Superior temporal gyrus (tissue), 1 donor: Measurements from ENCODE around the gene PARD6G.

Experiments used
- DNase-seq: peaks from one replicate; pipeline ENCODE4 v3.0.0-alpha.2; 2016; ENCODE audit errors: extremely low spot score

PARD6G gene

DNA sequence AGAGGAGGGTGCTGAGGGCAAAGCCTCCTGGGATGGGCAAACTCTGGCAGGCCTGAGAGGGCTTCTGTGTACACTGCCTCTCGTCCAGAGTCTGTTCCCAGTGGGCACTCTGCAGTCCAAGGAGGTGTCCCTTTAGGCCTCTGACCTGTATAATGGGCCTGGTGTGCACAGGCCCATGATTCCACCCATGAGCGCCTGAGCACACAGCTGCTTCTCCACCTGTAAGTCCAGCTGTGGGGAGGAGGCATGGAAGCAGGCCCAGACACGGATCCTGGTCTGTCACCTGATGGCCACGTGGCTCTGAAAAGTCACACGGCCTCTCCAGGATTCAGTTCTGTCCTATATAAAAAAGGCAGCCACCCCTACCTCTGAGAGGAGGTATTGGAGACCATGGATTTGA is 57.0 kb downstream of the PARD6G start:
- no peak for DNase-seq

DNA sequence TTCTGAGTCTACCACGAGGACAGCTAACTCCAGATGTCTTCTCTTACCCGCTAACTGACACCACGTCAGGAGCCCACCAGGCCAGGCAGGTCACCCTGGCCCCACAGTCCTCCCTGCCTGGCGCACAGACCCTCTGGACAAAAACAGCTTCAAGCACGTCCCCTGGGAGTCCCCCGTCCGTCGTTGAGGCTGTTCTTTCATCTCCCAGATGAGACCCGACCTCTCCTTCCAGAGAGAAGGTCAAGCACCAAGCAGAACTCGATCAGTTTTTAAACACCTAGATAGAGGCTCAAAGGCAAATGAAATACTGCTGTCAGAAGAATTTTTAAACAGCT is 57.8 kb downstream of the PARD6G start:
- no peak for DNase-seq

DNA sequence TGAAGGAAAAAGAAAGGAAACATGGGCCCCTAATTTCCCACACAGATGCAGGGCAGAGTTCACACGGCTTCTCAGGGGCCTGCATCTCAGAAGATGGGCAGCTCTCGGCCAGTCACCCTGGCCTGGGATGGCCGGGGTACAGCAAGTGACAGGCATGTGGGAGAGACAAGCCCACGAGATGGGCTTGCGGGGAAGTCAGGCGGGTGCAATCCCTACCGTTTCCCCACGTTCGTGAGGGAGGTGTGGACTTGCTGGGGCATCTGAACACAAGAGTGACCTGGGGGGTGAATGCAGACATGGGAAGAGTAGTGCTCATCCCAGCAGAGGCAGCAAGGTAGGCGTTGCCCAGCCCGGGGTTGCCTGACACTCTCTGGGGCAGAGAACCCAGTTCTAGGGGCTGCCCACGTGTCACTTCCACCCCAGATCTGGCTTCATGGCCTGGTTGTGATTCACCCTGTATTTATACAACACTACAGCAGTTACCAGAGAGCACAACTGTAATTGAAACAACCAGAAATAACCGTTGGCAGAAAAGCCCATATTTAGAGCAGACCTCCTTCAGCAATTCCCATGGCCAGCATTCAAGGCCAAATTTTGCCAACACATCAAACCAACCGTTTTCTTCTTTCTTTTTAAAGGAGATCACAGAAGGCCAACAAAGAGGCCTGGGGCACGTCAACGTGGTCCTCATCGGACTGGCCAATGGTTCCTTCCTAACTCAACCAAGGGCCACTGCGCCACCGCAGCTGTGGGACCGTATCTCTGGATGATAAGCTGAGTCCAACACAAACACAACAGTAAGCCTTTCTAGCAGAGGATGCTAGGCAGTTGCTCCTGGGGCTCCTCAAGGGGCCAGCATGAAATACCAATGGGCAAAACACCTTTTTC is 58.4 kb downstream of the PARD6G start:
- no peak for DNase-seq

DNA sequence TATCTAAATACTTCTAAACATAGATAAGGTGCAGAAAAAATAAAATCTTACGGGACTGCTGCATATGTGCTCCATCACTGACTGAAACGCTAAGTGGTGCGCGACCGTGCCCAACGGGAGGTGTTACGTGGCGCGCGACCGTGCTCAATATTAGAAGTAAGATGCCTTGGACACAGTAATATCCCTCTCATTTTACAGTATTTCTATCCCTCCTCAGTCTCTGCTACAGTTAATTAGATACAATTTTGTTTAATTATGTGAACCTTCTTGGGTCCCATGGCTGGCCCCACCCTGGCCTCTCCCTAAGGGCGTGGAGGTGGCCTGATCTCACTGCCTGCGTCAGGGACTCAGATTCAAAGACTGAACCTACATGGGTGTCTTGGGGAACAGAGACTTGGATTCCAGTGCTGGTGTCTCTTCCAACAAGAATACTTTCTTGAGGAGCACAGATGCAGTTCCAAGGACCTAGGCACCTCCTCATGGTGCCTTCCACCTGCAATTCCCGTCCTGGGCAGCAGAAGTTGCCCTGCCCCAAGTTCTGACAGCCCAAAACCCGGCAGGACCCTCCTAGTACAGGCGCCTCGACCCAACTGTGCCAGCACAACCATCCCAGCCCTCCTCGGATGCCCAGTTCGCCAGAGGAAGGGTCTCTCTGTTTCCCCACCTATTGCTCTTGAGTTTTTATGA is 59.2 kb downstream of the PARD6G start:
- no peak for DNase-seq

DNA sequence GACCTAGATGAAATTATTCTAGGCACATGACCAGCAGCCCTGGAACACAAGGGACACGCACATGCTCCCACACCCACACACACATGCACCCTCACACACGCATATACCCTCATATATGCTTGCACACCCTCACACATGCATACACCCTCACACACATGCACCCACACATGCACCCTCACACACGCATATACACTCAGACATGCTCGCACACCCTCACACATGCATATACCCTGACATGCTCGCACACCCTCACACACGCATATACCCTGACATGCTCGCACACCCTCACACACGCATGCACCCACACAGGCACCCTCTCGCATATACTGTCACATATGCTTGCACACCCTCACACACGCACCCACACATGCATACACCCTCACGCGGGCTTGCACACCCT is 61.8 kb downstream of the PARD6G start:
- no peak for DNase-seq

DNA sequence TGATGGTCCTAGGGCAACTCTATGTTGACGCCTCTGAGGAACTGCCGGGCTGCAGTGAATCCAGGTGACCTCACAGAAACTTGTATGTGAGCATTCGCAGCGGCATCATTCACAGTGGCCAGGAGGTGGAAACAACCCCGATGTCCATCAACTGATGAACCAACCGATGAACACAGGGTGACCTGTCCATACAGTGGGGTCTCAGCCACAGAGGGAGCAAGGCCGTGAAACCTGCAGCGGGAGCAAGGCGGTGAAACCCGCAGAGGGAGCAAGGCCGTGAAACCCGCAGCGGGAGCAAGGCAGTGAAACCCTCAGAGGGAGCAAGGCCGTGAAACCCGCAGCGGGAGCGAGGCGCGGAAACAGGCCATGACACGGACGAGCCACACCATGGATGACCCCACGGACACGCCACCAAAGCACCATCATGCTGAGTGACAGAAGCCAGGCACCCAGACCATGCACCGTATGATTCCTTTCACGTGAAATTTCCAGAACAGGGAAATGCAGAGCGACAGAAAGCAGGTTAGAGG is 63.0 kb downstream of the PARD6G start:
- DNase-seq = no peak

DNA sequence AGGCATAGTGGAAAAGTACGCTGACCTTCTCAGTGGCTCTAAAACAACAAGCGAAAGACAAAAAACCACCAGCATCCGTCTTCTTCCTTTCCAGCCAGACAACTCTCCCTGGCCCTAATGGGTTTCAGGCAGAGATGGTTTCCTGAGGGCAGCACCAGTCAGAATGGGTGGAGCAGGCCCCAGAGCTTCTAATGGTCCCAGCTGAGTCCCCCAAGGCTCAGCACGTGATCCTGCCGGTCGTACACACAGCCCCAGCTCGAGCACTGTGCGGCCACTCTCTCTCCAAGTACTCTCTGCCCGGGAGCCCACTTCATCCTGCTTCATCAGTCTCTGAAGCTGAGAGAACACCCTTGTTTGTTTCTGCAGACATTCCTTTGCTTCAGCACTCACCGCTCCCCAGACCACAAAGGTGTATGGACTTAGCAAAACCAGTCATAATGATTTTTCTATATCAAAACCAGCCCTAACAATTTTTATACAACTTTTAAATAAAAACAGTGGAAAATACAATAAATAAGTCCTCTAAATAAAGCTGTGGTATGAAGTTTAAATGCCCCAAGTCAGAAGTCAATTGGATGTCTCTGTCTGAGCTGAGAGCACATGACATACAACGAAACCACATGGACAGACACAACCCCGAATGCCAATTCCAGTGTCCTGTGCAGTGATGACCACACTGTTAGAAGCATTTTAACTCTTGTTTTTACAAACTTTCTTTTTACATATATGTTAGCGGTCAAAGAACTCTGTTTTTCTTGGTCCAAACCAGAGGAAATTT is 63.9 kb downstream of the PARD6G start:
- no peak for DNase-seq

DNA sequence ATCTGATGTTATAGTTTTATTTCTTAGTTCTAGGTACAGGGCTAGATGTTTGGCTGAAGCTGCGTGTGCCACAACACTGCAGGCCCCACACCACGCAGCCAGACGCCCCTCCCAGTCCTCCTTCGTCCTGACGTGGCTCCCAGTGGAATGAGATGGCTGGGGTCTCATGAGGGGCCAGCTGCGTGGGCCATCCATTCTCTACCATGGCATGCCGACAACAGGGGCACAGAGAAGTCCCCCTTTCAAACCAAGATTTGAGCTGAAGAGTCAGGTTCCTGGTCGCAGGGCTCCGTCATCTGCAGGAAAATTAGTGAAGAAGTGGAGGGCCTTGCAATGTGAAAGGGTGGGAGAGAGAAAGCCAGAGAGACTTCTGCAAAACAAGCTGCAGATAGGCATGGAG is 64.5 kb downstream of the PARD6G start:
- DNase-seq = no peak

DNA sequence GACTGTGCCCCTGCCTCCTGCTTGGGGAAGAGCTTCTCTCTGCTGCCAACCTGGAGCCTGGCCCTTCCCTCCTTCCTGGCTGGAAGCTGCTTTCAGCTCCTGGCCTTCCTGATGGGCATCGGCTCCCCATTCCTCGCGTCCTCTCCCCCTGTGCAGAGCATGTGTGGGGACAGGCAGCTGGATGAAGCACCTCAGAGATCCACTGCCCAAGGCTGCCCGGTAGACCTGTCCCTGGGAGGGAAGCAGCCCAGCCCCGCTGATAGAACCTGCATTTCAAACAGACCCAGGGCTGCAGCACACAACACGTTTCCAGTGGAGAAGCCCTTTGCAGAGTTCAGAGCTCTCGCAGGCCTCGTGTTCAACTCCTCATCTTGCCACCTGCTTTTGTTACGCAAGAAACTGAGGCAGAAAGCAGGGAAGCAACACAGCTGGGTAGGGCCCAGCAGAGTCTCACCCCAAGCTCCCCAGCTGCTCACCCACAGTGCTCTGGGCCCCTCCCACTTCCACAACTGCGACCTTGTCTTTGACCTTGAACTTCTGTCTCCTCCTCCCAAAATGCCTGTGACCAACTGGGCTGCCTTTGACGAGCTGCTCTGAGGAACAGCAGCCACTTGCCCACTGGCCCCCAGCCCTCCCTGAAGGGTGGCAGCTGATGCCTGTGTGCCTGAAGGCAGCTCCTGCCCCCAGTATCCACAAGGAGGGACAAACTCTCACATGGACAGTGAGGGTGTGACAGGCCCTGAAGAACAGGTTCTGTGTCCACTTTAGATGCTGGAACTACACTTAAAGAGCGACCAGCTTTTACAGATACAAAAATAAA is 65.5 kb downstream of the PARD6G start:
- no peak for DNase-seq

DNA sequence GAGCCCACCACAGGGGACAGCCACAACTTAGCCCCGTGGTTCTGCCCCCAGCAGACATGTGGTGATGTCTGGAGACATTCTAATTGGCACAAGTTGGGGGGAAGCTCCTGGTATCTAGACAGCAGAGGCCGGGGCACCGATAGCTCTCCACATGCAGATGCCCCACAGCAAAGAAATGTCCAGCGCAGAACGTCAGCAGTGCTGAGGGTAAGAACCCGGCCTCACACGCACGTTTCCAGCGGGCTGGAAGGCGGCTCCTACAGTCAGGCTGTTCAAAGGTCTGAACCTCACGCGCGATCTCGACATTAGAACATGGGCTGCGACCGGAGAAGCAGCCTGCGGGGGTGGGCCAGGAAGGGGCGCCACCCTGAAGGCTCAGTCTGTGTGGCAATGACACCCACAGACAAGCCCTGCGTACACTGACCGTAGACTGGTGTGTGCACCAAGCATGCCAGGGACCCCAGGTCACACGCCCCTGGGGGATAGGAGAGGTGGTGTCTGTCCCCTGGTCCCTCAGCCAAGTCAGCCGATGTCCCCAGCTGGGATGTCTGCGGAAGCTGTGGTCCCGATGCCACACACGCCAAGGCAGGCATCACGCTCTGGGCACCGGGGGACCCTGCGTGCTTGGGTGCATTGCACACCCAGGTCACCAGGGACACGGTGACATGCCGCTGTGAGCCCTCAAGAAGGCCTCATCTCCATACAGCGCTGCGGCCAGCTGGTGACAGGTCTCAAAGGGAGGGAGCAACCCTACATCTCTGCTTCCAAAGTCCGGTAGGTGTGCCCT is 66.3 kb downstream of the PARD6G start:
- DNase-seq = no peak

DNA sequence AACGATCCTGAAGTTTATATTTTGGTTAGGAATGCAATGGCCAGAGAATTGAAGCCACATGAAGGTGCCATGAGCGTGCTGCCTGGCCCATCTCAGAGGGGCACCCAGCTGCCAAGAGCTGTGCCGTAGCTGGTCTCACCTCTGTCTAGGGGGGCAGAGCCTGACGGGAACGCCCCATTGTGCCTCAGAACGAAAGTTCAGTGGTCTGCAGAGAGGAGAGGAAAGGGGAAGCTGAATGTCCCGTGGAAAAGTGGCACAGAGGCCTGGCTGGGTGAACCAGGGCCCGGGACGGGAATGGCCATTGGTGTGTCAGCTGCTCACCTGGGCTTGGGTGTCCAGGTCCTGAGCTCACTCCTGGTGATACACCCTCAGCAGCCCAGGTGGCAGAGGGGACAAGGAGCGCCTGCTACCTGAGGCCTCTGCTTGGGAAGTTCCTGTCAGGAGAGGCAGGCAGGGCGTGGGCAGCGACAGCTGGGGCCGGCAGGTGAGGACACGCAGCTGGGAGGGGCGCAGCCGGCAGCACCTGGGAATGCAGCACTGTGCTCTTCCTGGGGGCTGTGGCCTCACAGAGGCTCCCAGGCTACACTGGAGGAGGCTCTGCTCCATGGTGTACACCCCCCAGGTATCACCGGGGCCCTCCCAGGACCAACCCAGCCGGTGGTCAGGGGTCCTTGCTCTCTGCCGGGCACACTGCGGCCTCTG is 67.3 kb downstream of the PARD6G start:
- no peak for DNase-seq

DNA sequence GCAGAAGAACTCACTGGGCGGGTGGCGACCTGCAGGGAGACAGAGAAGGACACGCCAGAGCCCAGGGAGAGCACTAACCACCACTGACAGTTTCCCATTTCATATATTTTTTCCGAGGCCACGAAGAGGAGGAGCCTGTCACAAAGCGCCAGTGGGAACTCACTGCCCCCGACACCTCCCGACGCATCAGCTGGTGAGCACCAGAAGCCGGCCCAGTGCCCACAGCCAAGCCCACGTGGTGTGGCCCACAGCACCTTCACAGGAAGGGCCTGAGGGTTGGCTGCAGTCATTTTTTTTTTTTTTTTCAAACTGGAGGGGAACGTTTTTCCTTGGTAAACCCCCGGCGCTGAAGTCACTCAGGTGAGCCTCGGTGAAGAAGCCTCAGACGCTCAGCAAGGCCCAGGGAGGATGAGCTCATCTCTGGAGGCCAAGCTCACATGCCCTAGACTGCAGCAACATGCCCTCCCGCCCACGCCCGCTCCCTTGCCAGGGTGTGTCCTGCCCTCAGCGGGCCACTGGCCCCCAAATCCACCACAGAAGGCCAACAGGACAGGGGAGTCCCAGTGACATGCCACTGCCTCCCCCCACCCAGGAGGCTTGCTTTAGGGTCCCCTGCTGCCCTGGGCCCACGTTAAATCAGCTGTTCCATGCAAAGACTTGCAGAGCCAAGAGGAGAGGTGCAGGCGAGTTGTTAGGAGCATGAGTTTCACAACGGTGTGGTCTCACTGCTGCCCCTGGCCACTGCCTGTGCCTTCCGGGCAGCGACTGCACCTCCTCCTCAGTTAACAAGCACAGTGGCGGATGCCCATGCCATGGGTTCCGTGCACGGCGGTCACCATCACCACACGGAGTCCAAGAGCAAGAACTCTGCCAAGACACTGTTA is 68.1 kb downstream of the PARD6G start:
- no peak for DNase-seq

DNA sequence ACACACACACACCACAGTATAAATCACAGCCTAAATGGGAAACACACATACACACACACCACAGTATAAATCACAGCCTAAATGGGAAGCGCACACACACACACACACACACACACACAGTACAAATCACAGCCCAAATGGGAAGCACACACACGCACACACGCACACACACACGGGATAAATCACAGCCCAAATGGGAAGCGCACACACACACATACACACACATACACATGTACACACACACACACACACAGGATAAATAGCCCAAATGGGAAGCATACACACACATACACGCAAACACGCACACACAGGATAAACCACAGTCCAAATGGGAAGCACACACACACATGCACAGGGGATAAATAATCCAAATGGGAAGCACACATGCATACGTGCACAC is 70.2 kb downstream of the PARD6G start:
- no peak for DNase-seq

DNA sequence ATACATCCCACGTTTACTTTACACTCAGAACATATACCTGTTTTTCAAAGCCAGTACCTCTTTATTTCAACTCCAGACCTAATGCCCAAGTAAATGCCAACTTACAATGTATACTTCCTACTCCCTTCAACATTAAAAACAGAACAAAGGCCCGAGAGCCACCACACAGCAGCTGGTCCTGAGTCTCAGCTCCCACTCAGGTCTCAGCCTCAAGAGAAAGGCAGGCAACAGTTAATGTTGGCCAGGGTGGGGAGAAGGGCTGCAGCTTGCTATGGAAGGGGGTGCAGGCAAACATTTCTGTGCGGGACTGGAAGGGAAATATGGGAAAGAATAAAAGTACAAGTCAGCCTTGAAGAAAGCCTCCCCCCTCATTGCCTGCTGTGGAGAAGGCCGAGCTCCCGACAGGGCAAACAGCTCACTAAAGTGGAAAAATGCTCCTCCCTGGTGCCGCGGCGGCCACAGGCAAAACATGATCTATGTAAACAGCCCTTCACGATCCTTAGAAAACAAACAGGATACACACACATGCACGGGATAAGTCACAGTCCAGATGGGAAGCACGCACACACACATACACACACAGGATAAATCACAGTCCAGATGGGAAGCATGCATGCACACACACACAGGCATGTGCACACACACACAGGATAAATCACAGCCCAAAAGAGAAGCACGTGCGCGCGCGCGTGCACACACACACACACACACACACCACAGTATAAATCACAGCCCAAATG is 70.8 kb downstream of the PARD6G start:
- no peak for DNase-seq

DNA sequence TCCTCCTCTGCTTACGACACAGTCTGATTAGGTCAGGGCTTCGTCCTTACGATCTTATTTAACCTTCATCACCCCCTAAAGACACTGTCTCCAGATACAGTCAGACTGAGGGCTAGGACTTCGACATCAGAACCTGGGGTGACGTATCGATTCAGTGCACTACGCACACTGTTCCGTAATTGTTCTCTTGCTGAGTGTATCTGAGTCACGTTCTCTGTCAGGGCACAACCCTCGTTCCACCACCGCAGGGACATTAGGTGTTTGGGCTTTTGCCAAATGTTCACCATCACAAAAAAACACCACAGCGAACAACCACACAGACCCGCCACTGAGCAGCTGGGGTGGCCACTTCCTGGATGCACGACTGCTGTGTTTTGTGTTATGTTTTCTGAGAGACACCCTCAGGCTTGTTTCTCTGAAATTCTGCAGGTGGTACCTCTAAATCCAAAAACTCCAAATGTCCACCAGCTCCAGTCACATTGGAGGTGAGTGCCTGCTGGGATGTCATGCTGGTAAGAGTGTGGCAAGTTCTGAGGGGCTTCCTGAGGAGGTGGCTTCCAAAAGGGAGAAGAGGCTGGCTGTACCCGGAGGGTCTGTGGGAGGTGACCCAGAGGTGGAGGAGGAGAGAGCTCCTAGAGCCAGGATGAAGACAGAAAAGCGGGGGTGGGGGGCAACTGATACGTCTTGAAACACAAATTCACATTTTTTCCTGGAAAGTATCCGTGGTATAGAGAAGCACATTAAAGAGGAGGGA is 71.7 kb downstream of the PARD6G start:
- DNase-seq = no peak

DNA sequence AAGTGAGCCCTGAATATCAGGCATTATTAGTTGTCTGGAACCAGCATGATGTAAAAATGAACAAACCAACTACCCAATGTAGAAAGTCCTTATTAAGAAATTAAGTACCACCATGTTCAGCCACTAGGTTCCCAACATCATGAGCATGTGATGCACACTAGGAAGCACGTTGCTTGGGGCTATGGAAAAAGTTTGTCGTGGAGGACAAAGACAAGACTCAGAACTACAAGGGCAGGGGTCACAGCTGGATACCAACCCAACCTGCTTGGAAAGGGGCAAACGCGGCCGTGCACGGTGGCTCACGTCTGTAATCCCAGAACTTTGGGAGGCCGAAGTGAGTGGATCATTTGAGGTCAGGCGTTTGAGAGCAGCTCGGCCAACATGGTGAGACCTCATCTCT is 74.3 kb downstream of the PARD6G start:
- DNase-seq = no peak

DNA sequence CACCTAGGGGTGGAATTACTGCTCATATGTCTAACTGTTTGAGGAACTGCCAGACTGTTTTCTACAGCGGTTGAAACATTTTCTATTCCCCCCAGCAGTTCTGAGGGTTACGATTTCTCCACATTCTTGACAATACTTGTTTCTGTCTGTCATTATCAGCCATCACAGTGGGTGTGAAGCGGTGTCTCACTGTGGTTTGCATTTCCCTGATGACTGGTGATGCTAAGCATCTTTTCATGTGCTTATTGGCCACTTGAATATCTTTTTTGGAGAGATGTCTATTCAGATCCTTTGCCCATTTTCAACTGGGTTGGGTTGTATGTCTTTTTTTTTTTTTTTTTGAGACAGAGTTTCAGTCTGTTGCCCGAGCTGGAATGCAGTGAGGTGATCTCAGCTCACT is 75.3 kb downstream of the PARD6G start:
- no peak for DNase-seq
